Measurements from ENCODE around the gene ATP6V0A1.

ATP6V0A1 gene

GRCh38 chr17:42517516-42517915 lies 58.8 kb downstream of the ATP6V0A1 start:
- in situ Hi-C loops (cut with HindIII; ENCODE audit: low sequenced_read_pairs), result loop anchor here (5.0 to 10.0 kb wide), 2 partner anchors 95 to 203 kb away; partner anchors contain the start of gene CAVIN1
- no peak overlapping the region for H3K4me3 ChIP-seq (ENCODE audit: low read depth, low read length)
- DNase-seq (ENCODE audit: low read depth), result peak; percentile 63
- TF ChIP-seq CTCF (IDR thresholded peaks at IDR 0.05; ENCODE audit: low read depth, low read length, missing control alignments), result peak; percentile 93

GRCh38 chr17:42518046-42518754 lies 59.5 kb downstream of the ATP6V0A1 start:
- in situ Hi-C loops (cut with HindIII; ENCODE audit: low sequenced_read_pairs), result loop anchor here (5.0 to 10.0 kb wide), 2 partner anchors 96 to 203 kb away; partner anchors contain the start of gene CAVIN1
- H3K4me3 ChIP-seq (ENCODE audit: low read depth, low read length), result no peak overlapping the region
- no peak for TF ChIP-seq CTCF (IDR thresholded peaks at IDR 0.05; ENCODE audit: low read depth, low read length, missing control alignments)
- peak; percentile 76 for DNase-seq (ENCODE audit: low read depth)

GRCh38 chr17:42518755-42519545 lies 60.3 kb downstream of the ATP6V0A1 start:
- TF ChIP-seq CTCF (IDR thresholded peaks at IDR 0.05; ENCODE audit: low read depth, low read length, missing control alignments), result no peak
- DNase-seq (ENCODE audit: low read depth), result no peak
- H3K4me3 ChIP-seq (ENCODE audit: low read depth, low read length), result no peak overlapping the region
- in situ Hi-C loops (cut with HindIII; ENCODE audit: low sequenced_read_pairs), result loop anchor here (5.0 to 10.0 kb wide), 2 partner anchors 97 to 204 kb away; partner anchors contain the start of gene CAVIN1

GRCh38 chr17:42519546-42520491 lies 61.1 kb downstream of the ATP6V0A1 start:
- in situ Hi-C loops (cut with HindIII; ENCODE audit: low sequenced_read_pairs), result loop anchor here (5.0 to 10.0 kb wide), 2 partner anchors 98 to 205 kb away; partner anchors contain the start of gene CAVIN1
- TF ChIP-seq CTCF (IDR thresholded peaks at IDR 0.05; ENCODE audit: low read depth, low read length, missing control alignments), result no peak
- peak; percentile 99 for DNase-seq (ENCODE audit: low read depth)
- no peak overlapping the region for H3K4me3 ChIP-seq (ENCODE audit: low read depth, low read length)

GRCh38 chr17:42520540-42520951 lies 61.9 kb downstream of the ATP6V0A1 start:
- no peak for DNase-seq (ENCODE audit: low read depth)
- in situ Hi-C loops (cut with HindIII; ENCODE audit: low sequenced_read_pairs), result no loop called here
- H3K4me3 ChIP-seq (ENCODE audit: low read depth, low read length), result no peak overlapping the region

More at GRCh38 chr17:42520540-42520951, 61.9 kb downstream of the ATP6V0A1 start:
- peak; percentile 37 for TF ChIP-seq CTCF (IDR thresholded peaks at IDR 0.05; ENCODE audit: low read depth, low read length, missing control alignments)
